HG03045 (cell line): Measurements from ENCODE around the gene SIRPA.
A peak's percentile ranks its signal among the peaks of the same experiment; 100 is the strongest.

Source experiments
- ATAC-seq: cut with Tn5 transposase; IDR thresholded peaks from one replicate; pipeline ENCODE4 v1.9.1; 2021; ENCODE audit warnings: mild to moderate bottlenecking, moderate library complexity; ENCODE audit not compliant: unreplicated experiment

SIRPA gene

GRCh38 chr20:1885940-1886693 is 9.1 kb upstream of the SIRPA start:
- ATAC-seq = no peak

DNA sequence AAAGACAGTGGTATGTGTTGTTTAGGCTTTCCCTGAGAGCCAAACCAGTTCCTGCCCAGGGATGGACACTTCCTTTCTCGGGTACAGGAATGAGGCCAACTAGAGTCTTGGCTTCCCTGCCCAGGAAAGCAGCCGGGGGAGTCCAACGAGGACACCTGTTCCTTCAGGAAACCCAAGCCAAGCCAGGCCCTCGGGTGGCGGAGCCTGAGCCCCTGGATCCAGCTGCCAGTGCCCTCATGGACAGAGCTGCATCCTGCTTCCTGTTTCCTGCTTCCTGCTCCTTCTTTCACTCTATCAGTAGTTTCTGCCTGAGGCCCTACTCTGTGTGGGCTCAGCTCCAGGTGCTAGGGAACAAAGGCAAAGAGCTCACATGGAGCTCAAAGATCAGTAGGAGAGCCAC is 7.9 kb upstream of the SIRPA start:
- ATAC-seq = no peak

DNA sequence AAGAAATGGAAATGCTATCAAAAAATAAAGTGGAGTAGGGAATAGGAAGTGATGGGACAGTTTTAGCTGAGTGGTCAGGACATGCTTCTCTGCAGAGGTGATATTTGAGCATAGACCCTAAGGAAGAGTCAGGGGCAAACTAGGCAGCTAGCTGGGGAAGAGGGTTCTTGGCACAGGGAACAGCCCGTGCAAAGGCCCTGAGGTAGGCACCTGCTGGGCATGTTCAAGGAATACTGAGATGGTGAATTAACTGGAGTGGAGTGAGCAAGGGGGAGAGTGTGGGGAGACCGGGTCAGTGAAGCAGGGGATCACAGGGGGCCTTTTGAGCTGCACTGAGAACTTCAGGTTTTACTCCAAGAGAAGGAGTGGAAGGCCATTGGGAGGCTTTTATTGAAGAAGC is 7.5 kb upstream of the SIRPA start:
- ATAC-seq = no peak

DNA sequence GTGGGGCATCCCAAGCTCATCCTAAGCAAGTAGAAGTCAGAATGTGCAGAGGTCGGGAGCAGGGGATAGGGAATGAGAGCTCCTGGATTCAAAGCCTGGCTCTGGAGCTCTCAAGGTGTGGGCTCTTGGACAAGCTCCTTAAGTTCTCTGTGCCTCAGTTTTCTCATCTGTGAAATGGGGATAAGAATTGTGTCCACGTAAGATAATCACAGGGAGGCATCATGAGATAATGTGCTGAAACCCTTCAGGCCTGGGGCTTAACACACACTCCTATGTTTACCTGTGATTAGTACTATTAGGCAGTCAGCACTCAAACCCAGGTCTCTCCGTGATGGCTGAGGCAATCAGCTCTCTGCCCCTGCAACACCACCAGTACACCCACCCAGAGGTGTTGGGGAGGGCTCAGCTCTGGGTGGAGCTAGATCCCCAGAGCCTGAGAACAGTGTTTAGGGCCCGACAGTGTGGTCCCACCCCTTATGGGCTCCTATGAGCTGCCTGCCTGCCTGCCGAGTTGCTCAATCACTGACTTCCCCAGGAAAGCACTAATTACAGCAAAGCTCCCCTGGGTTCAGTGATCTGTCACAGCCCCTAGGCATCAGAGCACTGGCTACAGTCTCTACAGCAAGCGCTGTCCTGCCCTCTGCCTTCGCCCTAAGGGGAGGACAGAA is 6.3 kb upstream of the SIRPA start:
- ATAC-seq = no peak

- ATAC-seq = no peak
These were observed 4.5 kb upstream of the SIRPA start for GRCh38 chr20:1890469-1891262.

DNA sequence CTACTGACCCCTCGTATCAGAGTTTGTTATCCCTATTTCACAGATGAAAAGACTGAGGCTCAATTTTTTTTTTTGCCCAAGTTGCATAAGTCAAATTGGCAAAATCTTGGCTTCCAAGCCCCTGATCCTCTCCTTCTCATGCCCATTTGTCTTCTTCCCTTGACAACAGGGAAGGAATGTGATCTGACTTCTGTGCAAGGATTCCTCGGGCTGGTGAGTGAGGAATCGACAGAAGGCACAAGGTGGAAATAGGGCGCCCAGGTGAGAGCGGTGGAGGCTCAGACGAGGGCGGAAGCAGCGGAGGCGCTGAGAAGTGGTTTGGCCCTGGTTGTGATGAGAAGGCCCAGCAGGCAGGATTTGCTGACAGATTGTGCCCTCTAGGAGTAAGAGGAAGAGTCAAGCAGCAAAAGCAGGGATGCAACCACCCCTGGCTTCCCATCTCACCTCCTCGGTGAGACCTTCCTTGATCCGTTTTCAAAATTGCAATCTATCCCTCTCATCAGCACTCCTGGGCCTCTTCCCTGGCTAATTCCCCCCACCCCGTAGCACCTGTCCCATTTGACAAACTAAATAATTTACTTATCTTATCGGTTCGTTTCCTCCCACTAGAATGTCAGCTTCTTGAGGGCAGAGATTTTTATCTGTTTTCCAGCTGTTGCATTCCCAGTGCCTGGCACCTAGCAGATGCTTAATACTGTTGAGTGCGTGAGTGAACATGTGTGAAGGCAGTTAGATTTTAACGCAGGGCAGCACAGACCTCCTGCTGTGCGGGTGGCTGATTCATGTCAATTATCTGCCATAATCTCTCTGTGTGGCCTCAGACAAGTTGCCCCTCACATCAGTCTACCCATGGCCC is 3.7 kb upstream of the SIRPA start:
- no peak for ATAC-seq

DNA sequence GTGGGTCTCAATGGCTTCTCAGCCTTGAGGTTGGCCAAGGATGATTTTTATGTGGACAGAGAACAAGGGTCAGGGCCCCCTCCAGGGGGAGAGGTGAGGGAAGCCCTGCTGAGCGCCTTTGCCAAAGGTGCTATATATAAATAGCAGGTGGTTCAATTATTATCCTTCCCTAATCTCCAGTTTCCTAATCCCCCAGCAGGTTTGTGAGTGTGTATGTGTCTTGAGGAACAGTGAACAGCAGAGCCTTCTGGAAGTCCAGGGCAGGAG is 3.2 kb upstream of the SIRPA start:
- ATAC-seq = no peak

DNA sequence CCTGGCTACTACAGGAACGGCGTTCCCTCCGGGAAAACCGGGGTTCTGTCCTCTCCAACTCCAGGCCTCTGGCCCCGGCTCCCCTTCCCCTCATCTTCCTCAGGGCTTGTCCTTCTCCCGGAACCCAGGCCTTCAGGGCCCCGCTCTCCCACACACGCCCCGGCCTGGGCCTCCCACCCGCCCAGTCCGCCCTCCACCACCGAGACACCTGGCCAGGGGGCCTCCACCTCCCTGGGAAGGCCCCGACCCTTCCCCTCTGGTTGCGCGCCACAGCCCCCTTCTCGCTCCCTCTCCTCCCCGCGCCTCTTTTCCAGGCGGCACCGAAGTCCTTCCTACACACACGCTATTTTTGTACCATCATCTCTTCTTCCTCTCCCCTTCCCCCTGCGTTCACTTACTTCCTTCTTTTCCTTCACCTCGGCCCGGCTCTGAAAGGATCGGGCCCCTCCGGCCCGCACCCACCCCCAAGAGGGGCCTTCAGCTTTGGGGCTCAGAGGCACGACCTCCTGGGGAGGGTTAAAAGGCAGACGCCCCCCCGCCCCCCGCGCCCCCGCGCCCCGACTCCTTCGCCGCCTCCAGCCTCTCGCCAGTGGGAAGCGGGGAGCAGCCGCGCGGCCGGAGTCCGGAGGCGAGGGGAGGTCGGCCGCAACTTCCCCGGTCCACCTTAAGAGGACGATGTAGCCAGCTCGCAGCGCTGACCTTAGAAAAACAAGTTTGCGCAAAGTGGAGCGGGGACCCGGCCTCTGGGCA is 1.3 kb upstream of the SIRPA start:
- ATAC-seq = no peak

- ATAC-seq = peak; percentile 29
These were observed 696 bp upstream of the SIRPA start for GRCh38 chr20:1894471-1894950.

GRCh38 chr20:1895674-1896483 is 672 bp downstream of the SIRPA start:
- no peak for ATAC-seq

GRCh38 chr20:1896484-1897258 is 1.5 kb downstream of the SIRPA start:
- ATAC-seq = no peak

DNA sequence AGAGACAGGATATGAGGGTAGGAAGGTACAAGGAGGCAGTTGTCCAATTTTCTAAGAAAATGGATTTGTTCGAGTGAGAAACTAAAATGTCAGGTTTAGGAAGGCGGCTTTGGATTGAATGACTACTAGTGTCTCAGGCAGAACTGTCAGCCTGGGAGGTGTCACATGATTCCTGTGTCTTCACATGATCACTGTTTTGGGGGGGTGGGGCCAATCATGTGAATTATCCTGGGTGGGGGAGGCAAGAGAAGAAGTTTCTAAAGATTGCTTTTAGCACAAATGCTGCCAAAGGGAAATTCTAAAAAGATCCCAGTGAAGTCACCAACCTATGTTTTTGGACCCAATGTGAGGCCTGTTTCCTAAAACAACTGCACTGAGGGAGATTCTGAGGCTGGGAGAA is 2.3 kb downstream of the SIRPA start:
- no peak for ATAC-seq

- ATAC-seq = peak; percentile 55
These were observed 2.8 kb downstream of the SIRPA start for GRCh38 chr20:1897965-1898464.

DNA sequence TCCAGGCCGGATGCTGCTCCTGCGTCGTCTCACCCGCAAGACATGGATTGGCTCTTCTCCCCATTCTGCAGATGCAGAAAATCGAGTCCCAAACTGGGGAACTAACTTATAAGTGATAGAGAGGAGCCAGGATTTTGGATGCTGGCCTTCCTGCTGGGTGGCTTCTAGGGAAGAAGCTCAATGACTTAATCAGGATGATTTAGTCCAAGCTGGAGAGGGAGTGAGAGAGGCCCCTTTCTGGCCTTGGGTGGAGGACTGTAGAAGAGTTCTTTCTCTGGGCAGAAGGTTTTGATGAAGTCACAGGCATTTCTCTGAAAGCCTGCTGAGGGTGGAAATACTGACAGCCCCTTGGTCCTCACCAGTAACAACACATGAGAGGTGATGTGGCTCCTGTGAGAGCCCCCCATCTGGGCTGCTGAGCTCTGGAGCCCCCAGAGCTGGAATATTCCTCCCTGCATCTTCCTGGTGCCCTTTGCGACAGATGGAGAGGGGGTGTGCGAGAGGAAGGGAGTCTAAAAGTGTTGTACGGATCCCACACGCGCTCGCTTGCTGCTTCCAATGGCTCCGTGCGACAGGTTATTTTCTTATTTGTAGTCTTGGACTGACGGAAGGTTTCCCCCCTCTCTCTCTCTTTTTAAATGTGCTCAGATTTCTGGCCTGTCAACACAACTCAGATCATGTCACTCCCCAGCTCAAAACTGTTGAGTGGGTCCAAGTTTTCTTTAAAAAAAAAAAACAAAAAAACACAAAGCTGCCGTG is 3.5 kb downstream of the SIRPA start:
- ATAC-seq = no peak

GRCh38 chr20:1899241-1899525 is 4.0 kb downstream of the SIRPA start:
- ATAC-seq = no peak

GRCh38 chr20:1900321-1900801 is 5.2 kb downstream of the SIRPA start:
- no peak for ATAC-seq

DNA sequence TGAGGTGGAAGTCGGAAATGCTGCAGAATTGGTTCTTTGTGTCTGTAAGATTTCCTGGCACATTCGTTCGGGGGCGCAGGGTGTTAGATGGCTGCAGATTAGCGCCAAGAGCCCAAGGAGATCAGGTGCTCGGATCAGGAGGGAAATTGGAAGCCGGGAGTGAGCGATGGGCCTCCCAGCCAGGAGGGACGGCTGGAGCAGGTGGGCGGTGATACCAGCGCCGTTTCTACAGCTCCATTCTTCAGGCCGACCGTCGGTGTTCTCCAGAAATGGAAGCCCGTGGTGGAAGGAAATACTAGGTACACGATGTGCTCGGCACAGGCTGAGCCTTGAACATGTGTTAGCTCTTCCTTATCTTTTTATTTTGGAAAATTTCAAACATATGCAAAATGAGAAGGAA is 6.5 kb downstream of the SIRPA start:
- ATAC-seq = no peak

GRCh38 chr20:1902188-1902587 is 7.0 kb downstream of the SIRPA start:
- no peak for ATAC-seq
